UCSD-AML1 (cell line): ENCODE results near the gene RARRES2.
"Not testable (repeated sequence)": the region's sequence is repeated elsewhere in the genome, so short reads cannot be mapped to it uniquely, and the experiment has no call there.

Source experiments
- DNase-seq: peaks from one replicate; lab custom pipeline; 2025; ENCODE audit not compliant: unreplicated experiment; lab: John Stamatoyannopoulos, UW

Gene RARRES2

DNA sequence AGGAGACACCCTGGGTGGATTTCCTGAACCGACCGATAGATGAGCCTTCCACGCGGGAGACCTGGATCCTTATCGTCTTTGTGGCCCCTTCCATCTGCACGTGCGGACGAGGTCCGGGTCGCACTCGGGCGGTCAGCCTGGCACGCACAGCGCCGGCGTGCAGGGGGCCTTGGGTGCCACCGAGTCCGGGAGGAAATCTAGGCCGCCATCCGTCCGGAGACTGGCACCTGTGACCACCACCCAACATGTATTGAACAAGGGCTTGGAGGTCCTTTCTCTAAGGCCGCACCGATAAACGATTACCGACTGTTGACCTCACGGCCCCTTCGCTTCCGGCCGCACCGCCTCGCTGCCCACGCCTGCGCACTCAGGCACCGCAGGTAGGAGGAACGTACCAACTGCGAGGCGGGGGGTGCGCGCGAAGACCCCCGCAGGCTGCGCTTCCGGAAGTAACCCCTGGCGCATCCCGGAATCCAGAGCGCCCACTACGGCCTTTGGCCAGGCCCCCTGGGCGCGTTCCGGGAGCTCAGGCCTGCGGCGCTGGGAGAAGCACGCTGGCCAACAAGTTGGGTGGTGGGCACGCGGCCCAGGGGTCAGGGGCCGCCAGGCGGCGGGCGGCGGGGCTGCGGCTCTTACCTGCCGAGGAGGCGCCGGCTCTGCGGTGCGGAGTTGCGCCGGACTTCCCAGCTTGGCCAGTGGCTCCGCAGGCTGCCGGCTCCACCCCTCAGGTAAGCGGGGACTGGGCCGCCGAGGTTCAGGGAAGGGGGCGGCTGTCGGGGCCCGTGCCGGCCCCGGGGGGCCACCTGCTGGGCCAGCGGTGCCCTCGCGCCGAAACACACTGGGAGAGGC, 18.4 kb downstream of the RARRES2 start, which contains the start of the genes ACTR3C and LRRC61:
TSS of gene ACTR3C (minus strand) at position 713 of the 849 bp plus-strand sequence. CDS start 28,249 bp downstream, outside the sequence.
TSS of gene LRRC61 (plus strand) at position 523 of the 849 bp plus-strand sequence. CDS start 13,507 bp downstream, outside the sequence.
- no peak for DNase-seq

- no peak for DNase-seq
These were observed 19.2 kb downstream of the RARRES2 start for GRCh38 chr7:150322114-150322832.

DNA sequence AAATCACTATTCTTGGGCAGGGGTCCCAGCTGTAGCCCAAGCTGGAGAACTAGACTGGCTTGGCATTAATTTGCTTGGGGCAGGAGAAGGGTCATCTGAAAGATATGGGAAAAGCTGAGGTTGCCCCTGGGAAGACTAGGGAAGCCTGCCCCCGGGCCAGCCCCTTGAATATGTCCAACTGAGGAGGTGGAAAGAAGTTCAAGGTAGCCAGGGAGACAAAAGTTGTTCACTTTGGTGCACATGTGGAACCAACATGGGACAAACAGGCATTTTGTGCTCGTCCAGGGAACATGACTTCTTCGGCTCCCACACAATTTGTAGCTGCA, 19.7 kb downstream of the RARRES2 start:
- no peak for DNase-seq

- no peak for DNase-seq
These were observed 23.5 kb downstream of the RARRES2 start for GRCh38 chr7:150317748-150318444.

DNA sequence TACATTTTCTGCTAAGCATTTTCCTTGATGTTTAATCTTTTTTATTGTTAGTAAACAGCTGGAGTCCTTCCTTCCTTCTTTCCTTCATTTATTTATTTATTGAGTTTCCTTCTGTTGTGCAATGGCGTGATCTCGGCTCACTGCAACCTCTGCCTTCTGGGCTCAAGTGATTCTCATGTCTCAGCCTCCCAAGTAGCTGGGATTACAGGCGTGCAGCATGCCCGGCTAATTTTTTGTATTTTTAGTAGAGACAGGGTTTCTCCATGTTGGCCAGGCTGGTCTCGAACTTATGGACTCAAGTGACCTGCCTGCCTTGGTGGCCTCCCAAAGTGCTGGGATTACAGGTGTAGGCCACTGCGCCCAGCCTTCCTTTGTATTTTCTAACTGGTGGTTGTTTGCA, 24.4 kb downstream of the RARRES2 start:
- DNase-seq, result not testable (repeated sequence)

DNA sequence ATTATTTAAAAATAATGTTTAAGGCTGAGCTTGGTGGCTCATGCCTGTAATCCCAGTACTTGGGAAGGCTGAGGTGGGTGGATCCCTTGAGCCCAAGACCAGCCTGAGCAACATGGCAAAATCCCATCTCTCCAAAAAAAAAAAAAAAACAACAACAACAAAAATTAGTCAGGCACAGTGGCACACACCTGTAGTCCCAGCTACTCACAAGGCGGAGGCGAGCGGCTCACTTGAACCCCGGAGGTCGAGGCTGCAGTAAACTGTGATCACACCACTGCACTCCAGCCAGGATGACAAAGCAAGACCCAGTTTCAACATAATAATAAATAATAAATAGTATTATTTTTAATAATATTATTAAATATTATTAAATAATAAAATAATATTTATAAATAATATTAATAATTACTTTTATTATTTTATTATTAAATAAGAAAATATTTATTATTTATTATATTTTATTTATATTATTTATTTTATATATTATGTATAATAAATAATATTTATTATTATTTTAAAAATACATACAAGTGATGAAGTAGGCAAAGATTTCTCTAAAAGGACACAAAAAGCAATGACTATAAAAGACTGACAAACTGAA, 26.7 kb downstream of the RARRES2 start:
- DNase-seq, result no peak

DNA sequence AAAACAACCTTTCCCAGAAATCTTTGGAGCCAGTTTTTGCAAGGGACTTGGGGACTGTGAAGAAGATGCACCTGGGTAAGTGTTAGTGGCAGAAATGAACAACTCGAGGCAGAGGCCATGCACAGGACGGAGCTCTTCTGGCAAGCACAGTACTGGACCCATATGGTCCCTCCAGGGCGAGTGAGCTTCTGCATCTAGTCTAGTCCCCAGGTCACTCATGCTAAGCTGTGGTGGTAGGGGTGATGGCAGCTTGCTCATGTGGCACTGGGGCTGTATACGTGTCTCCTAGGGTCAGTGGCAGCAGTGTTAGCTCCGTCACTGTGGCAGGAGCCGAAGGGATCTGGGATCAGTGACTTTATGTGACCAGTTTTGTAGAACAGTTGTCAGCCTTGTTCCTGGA, 27.6 kb downstream of the RARRES2 start:
- no peak for DNase-seq

GRCh38 chr7:150313367-150313809, 28.0 kb downstream of the RARRES2 start:
- DNase-seq, result no peak

DNA sequence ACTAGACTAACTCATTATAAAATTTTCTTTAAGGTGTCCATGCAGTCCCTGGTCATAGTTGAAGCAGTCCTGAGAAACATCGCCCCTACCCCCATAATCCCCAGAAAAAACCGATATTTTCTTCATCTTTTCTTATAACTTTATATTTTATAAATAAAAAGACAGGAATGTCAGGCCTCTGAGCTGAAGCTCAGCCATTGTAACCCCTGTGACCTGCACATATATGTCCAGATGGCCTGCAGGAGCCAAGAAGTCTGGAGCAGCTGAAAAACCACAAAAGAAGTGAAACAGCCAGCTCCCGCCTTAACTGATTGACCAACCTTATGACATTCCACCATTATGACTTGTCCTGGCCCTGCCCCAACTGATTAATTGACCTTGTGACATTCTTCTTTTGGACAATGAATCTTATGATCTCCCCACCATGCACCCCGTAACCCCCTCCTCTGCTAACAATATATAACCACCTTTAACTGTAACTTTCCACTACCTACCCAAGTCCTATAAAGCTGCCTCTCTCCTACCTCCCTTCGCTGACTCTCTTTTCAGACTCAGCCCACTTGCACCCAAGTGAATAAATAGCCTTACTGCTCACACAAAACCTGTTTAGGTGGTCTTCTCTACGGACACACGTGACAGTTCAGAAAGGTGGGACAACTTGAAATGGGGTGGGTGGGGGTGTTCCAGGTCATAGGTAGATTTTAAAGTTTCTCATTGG, 28.6 kb downstream of the RARRES2 start:
- DNase-seq, result not testable (repeated sequence)

DNA sequence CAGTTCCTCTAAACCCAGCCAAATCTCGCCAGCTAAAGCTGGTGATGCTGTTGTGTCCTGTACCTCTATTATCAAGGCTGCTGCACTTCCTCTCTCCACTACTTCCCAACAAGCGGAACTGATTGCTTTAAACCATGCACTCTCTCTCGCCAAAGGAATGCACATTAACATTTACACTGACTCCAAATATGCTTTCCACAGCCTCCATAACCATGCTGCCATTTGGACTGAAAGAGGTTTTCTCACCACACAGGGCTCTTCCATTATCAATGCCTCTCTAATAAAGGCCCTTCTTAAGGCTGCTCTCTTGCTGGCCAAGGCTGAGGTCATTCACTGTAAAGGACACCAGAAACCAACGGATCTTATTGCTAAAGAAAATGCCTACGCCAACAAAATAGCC, 29.7 kb downstream of the RARRES2 start:
- DNase-seq, result no peak

GRCh38 chr7:150311146-150311545, 30.3 kb downstream of the RARRES2 start:
- DNase-seq, result no peak

GRCh38 chr7:150308575-150308974, 32.9 kb downstream of the RARRES2 start:
- no peak for DNase-seq

DNA sequence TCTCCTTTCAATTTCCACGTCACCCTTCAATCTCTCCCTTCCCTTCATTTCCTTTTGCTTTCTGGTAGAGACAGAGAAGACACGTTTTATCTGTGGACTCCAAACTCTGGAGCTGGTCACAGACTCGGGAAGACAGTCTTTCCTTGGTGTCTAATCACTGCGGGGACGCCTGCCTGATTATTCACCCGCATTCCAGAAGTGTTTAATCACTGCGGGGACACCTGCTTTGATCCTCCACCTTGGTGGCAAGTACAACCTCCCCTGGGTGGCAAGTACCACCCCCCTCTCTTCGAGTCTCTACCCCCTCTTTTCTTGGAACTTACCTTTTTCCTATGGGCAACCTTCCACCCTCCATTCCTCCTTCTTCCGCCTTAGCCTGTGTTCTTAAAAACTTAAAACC, 33.5 kb downstream of the RARRES2 start:
- no peak for DNase-seq

GRCh38 chr7:150307129-150307528, 34.3 kb downstream of the RARRES2 start:
- no peak for DNase-seq

DNA sequence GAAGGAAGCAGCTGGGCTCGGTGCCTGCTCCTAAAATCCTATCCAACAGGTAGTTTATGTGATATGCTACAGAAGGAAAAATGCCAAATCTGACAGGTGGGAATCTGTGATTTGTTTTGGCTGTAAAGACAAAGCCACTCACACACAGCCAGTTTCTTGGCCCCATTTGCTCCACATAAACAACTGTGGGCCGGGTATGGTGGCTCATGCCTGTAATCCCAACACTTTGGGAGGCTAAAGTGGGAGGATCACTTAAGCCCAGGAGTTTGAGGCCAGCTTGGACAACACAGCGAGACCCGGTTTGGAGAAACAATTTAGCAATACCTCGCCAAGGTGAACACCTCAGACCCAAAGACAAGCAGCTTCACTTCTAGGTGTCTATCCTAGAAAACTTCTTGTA, 35.1 kb downstream of the RARRES2 start:
- DNase-seq, result not testable (repeated sequence)

- DNase-seq, result not testable (repeated sequence)
These were observed 35.5 kb downstream of the RARRES2 start for GRCh38 chr7:150305903-150306284.

DNA sequence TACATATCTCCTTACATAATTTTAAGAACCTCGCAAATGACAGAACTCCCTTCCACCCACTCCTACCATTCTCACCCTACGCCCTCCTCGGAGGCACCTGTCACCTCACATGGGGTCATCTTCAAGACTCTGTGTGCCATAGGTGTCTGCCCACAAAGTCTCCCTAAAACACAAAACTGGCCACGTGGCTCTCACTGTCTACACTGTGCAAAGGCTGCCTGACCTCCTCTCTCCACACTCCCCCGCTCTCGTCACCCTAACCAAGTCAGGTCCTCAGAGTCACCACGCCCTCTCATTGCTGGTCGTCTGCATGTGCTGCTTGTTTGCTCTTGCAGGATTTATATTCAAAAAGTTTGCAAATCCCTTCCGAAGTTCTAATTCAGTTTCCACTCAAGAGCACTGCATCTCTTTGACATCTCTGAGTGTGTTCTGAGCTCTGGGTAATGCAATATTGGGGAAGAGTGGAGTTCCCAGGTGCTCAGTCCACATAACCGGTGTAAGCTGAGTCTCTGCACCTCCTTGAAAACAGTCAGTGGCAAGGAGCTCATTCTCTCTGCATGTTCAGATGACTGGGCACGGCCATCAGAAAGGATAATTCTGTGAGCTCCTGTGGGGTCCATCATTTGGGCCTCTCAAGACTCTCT, 36.0 kb downstream of the RARRES2 start:
- DNase-seq, result not testable (repeated sequence)

GRCh38 chr7:150304499-150305258, 36.8 kb downstream of the RARRES2 start:
- not testable (repeated sequence) for DNase-seq

GRCh38 chr7:150302908-150303310, 38.5 kb downstream of the RARRES2 start:
- DNase-seq, result not testable (repeated sequence)
